Ramos (cell line): Measurements from ENCODE around the gene SETD5.
"Not testable (repeated sequence)": the region's sequence is repeated elsewhere in the genome, so short reads cannot be mapped to it uniquely, and the experiment has no call there.

ENCODE experiments used
- in situ Hi-C: fragments of 300-500 bp; cut with MboI; formaldehyde crosslinking; loops from one replicate; pipeline ENCODE4 v1.14.3; 2022; ENCODE audit warnings: low sequenced_read_pairs; ENCODE audit not compliant: unreplicated experiment

SETD5 gene

GRCh38 chr3:9450991-9451390 is 53.6 kb downstream of the SETD5 start:
- in situ Hi-C loops, result no loop called here

GRCh38 chr3:9452417-9452816 is 55.0 kb downstream of the SETD5 start:
- in situ Hi-C loops, result no loop called here

DNA sequence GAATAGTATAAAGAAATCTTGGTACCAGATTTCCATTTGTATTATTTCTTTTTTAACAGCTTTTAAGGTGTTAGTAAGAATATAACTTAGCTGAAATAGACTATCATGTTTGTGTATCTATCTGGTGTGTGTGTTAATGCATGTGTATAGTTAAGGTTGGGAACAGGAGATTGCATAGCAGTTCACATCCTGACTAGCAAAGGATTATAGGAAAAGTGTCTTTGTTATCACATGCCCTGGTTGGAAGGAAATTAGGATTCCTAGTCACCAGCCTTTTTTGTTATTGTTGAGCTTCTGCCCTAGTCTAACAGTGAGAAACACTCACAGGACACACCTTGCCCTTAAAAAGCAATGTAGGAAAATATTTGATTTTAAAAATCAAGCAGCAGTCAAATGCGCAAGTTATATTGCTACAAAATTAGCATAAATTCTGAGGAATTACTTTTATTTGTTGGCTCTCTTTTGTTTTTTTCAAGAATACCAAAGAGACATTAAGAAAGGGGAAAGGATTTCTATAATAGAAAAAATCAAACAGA is 58.2 kb downstream of the SETD5 start:
- in situ Hi-C loops, result no loop called here

DNA sequence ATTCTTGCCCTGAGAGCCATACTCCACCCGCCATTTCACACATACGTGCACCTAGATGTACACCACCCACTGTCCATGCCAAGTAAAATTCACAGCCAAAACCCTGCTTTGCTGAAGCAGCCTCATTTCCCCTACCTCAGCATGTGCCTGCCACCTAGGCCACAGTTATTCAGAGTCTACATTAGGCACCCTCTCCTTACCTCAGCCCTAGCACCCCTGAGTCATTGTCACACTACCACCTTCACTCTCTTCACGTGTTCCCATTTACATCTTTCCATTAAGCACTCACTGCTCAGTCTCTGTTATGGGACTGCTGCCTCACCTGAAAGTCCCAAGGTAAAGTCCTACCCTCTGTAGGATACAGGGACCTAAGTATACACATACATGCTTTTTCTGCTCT is 70.0 kb downstream of the SETD5 start:
- in situ Hi-C loops, result no loop called here

DNA sequence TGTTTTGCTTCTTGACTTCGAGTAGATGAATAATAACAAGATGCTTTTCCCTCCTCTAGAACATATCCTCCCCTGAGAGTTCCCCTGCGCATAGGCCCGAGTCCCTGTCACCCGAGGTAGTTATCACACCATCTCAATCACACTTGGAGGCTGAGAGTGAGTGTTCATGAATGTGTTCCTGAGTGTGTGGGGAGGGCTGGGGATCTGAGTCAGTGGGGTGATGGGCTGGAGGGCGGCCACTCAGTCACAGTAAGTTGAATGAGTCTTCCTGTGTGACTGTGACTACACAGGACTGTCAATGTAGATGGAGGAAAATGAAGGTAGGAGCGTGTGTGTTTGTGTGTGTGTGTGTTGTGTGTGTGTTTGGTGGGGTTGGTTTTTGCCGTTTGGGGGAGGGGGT is 71.0 kb downstream of the SETD5 start:
- in situ Hi-C loops, result no loop called here

GRCh38 chr3:9469986-9470385 is 72.6 kb downstream of the SETD5 start:
- in situ Hi-C loops, result no loop called here

- in situ Hi-C loops, result no loop called here
Observed at GRCh38 chr3:9473496-9474065, 76.2 kb downstream of the SETD5 start.

- in situ Hi-C loops, result no loop called here
Observed at GRCh38 chr3:9474482-9474881, 77.1 kb downstream of the SETD5 start.

DNA sequence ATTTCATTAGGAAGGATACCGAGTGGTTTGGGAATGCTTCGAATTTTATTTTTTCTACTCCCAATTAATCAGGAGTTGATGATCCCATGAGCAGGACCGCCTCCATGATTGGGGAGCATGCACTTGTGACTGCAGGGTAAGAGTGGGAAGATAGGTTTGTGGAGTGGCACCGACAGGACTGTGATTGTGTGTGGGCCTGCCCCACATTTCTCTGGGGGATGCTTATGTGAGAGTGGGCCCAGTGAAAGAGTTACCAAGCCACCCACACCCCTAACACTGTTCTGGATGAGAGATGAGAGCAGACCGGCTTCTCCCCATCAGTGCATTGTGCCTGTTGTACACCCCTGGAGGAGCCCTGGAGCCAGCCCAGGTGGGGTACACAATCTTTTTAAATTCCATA is 79.5 kb downstream of the SETD5 start:
- in situ Hi-C loops, result no loop called here

GRCh38 chr3:9480265-9480664 is 82.8 kb downstream of the SETD5 start:
- in situ Hi-C loops, result no loop called here

GRCh38 chr3:9485248-9485647 is 87.8 kb downstream of the SETD5 start:
- in situ Hi-C loops, result no loop called here

GRCh38 chr3:9491506-9491905 is 94.1 kb downstream of the SETD5 start:
- in situ Hi-C loops, result no loop called here

DNA sequence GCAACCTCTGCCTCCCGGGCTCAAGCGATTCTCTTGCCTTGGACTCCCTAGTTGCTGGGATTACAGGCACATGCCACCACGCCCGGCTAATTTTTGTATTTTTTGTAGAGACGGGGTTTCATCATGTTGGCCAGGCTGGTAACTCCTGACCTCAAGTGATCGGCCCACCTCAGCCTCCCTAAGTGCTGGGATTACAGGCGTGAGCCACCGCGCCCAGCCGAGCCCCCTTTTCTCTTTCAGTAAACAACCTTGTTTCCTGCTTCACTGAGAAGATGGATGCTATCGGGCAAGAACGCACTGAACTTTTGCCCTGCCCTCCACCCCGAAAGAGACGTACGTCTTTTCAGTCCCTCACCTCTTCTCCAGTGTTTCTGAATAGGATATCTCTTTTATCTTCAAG is 96.6 kb downstream of the SETD5 start:
- in situ Hi-C loops, result not testable (repeated sequence)

DNA sequence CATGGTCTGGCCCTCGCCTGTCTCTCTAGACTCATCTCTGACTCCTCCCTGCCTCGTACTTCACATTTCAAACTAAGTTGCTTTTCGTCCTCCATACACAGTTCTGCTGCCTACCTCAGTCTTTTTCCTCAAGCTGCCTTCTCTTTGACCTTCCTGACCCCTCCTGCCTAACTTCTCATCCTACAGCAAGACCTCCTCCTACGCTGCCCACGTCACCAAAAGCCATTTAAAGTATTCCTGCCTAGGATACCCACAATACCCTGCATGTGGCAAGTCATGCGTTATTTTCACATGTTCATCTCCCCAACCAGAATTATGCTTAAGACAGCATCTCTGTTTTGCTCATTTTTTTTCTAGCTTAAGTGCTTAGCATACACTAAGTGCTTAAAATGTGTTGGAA is 99.5 kb downstream of the SETD5 start:
- in situ Hi-C loops, result no loop called here

DNA sequence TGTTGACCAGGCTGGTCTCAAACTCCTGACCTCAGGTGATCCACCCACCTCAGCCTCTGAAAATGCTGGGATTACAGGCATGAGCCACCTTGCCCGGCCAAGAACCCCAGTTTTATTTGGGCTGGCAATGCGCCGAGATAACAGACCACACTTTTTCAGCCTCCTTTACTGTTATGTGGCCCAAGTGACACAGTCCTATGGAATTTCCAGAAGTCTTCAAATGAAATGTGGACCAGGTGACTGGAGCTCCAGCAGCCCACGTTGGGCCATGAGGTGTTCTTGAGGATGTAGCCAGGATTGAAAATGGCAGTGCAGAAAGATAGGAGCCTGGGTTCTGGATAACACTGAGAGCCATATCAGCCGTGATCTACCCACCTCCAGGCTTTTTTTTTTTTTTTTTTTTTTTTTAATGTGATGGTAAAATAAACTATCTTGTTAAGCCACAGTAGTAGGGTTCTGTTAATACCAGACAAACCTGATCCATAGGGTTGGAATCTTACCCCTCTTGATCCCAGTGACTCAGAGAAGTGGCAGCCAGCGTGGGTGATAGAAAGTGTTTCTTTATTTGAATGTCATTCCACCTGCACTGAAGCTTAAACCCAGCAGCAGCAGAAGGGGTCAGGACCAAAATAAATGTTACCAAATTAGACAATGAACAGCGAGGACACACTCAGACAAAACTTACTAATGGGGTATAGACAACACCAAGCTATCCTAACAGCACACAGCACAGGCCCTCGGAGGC is 100.6 kb downstream of the SETD5 start:
- in situ Hi-C loops, result no loop called here

GRCh38 chr3:9498781-9499180 is 101.4 kb downstream of the SETD5 start:
- in situ Hi-C loops, result no loop called here

DNA sequence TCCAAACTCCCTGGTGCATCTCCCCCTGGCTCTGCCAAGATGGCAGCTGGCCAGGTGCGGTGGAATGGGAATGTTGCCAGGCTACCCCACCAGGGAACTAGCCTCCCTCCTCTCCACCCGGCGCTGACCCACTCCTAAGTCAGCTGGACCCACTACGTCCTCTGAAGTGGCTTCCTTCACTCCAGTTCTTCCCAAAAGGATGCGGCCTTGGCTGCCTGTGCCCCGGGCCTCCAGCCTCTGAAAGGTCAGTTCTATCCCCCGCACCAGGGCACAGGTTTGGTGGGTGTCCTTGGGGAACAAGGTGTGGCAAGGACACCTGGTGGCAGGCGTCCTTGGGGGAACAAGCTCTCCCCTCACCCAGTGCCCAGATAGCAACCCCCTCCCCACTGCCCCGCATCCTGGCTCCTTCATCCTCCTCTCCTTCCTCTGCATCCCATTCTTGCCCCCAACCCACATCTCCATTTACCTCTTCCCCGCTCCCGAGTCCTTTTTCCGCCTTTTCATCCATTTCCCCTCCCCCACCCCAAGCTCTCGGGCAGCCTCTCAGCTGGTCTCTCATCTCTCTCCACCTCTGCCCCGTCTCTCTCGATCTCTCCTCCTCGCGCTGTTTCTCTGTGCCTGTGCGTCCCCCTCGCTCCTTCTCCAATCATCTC is 102.2 kb downstream of the SETD5 start:
- in situ Hi-C loops, result loop anchor here (10.0 kb wide), 1 partner anchor 225 kb away; no protein-coding TSS in a partner anchor

GRCh38 chr3:9500108-9501050 is 103.0 kb downstream of the SETD5 start:
- in situ Hi-C loops, result loop anchor here (10.0 kb wide), 1 partner anchor 224 kb away; no protein-coding TSS in a partner anchor

- in situ Hi-C loops, result loop anchor here (10.0 kb wide), 1 partner anchor 224 kb away; no protein-coding TSS in a partner anchor
Observed at GRCh38 chr3:9501226-9501625, 103.8 kb downstream of the SETD5 start.

- in situ Hi-C loops, result loop anchor here (10.0 kb wide), 1 partner anchor 222 kb away; no protein-coding TSS in a partner anchor
Observed at GRCh38 chr3:9503283-9503682, 105.9 kb downstream of the SETD5 start.
